HEK293 (cell line): ENCODE measurements around the gene ZBED5.

Experiments used
- HOXD13 ChIP-seq: sonication (generic); formaldehyde crosslinking; IDR thresholded peaks from 2 replicates; pipeline ENCODE4 v1.8.0; 2022; ENCODE audit warnings: missing genetic modification reagents, borderline replicate concordance
- KLF7 ChIP-seq: fragments of 450-650 bp; formaldehyde crosslinking; IDR thresholded peaks from 2 replicates; pipeline ENCODE4 v1.5.1; 2016; ENCODE audit warnings: missing biosample characterization, missing genetic modification characterization, borderline replicate concordance
- PRDM10 ChIP-seq: fragments of 450-650 bp; formaldehyde crosslinking; IDR thresholded peaks from 2 replicates; pipeline ENCODE4 v1.5.1; 2016; ENCODE audit warnings: missing biosample characterization, missing genetic modification characterization
- REST ChIP-seq: fragments of 450-650 bp; formaldehyde crosslinking; IDR thresholded peaks from 2 replicates; pipeline ENCODE4 v1.5.1; 2016; ENCODE audit warnings: missing biosample characterization, missing genetic modification characterization
- SALL2 ChIP-seq: fragments of 450-650 bp; formaldehyde crosslinking; IDR thresholded peaks from 2 replicates; pipeline ENCODE4 v1.5.0; 2017; ENCODE audit warnings: missing biosample characterization, mild to moderate bottlenecking, missing genetic modification characterization, borderline replicate concordance
- SP7 ChIP-seq: fragments of 450-650 bp; formaldehyde crosslinking; IDR thresholded peaks from 2 replicates; pipeline ENCODE4 v1.5.1; 2016; ENCODE audit warnings: missing biosample characterization, missing genetic modification characterization
- ZIC2 ChIP-seq: fragments of 450-650 bp; formaldehyde crosslinking; IDR thresholded peaks from 2 replicates; pipeline ENCODE4 v1.5.1; 2016; ENCODE audit warnings: missing biosample characterization, missing genetic modification characterization
- ZNF10 ChIP-seq: fragments of 450-650 bp; formaldehyde crosslinking; IDR thresholded peaks from 2 replicates; pipeline ENCODE4 v1.5.1; 2017; ENCODE audit warnings: missing biosample characterization, missing genetic modification characterization
- ZNF175 ChIP-seq: fragments of 450-650 bp; formaldehyde crosslinking; IDR thresholded peaks from 2 replicates; pipeline ENCODE4 v1.5.1; 2016; ENCODE audit warnings: missing biosample characterization, missing genetic modification characterization
- ZNF18 ChIP-seq: fragments of 450-650 bp; formaldehyde crosslinking; IDR thresholded peaks from 2 replicates; pipeline ENCODE4 v1.5.1; 2016; ENCODE audit warnings: missing biosample characterization, missing genetic modification characterization
- ZNF214 ChIP-seq: fragments of 450-650 bp; formaldehyde crosslinking; IDR thresholded peaks from 2 replicates; pipeline ENCODE4 v1.5.1; 2017; ENCODE audit warnings: missing biosample characterization, mild to moderate bottlenecking, missing genetic modification characterization, borderline replicate concordance
- ZNF223 ChIP-seq: fragments of 450-650 bp; formaldehyde crosslinking; IDR thresholded peaks from 2 replicates; pipeline ENCODE4 v1.5.1; 2016; ENCODE audit warnings: missing biosample characterization, missing genetic modification characterization
- ZNF266 ChIP-seq: fragments of 450-650 bp; formaldehyde crosslinking; IDR thresholded peaks from 2 replicates; pipeline ENCODE4 v1.5.1; 2016; ENCODE audit warnings: missing biosample characterization, missing genetic modification characterization, low read depth
- ZNF274 ChIP-seq, 2 experiments: fragments of 200-500 bp in 1 of 2; fragments of 450-650 bp in 1 of 2; sonication (Bioruptor generic) in 1 of 2; formaldehyde crosslinking in 1 of 2; IDR thresholded peaks; 2 replicates each; pipeline versions ENCODE4 v1.5.1 to v1.6.1; 2014 to 2016; ENCODE audit warnings: borderline replicate concordance in 1 of 2, inconsistent platforms in 1 of 2, low read length in 1 of 2, missing biosample characterization in 1 of 2, missing genetic modification characterization in 1 of 2
- ZNF302 ChIP-seq: fragments of 450-650 bp; formaldehyde crosslinking; IDR thresholded peaks from 2 replicates; pipeline ENCODE4 v1.5.1; 2016; ENCODE audit warnings: missing biosample characterization, missing genetic modification characterization, low read depth
- ZNF324 ChIP-seq: fragments of 450-650 bp; formaldehyde crosslinking; IDR thresholded peaks from 2 replicates; pipeline ENCODE4 v1.5.1; 2016; ENCODE audit warnings: missing biosample characterization, missing genetic modification characterization
- ZNF341 ChIP-seq: fragments of 450-650 bp; formaldehyde crosslinking; IDR thresholded peaks from 2 replicates; pipeline ENCODE4; 2016; ENCODE audit warnings: low read depth, missing biosample characterization, missing genetic modification characterization
- ZNF350 ChIP-seq: fragments of 450-650 bp; formaldehyde crosslinking; IDR thresholded peaks from 2 replicates; pipeline ENCODE4 v1.5.0; 2017; ENCODE audit warnings: missing biosample characterization, mild to moderate bottlenecking, missing genetic modification characterization
- ZNF354C ChIP-seq: fragments of 450-650 bp; formaldehyde crosslinking; IDR thresholded peaks from 2 replicates; pipeline ENCODE4 v1.5.1; 2016; ENCODE audit warnings: missing biosample characterization, missing genetic modification characterization, low read depth, borderline replicate concordance
- ZNF514 ChIP-seq: fragments of 450-650 bp; formaldehyde crosslinking; IDR thresholded peaks from 2 replicates; pipeline ENCODE4 v1.5.1; 2016; ENCODE audit warnings: missing biosample characterization, missing genetic modification characterization
- ZNF521 ChIP-seq: fragments of 450-650 bp; formaldehyde crosslinking; IDR thresholded peaks from 2 replicates; pipeline ENCODE4 v1.5.1; 2017; ENCODE audit warnings: missing biosample characterization, mild to moderate bottlenecking, missing genetic modification characterization
- ZNF530 ChIP-seq: fragments of 450-650 bp; formaldehyde crosslinking; IDR thresholded peaks from 2 replicates; pipeline ENCODE4 v1.5.1; 2016; ENCODE audit warnings: low read depth, missing biosample characterization, missing genetic modification characterization
- ZNF548 ChIP-seq: fragments of 450-650 bp; formaldehyde crosslinking; IDR thresholded peaks from 2 replicates; pipeline ENCODE4 v1.5.1; 2016; ENCODE audit warnings: missing biosample characterization, missing genetic modification characterization
- ZNF558 ChIP-seq: fragments of 450-650 bp; formaldehyde crosslinking; IDR thresholded peaks from 2 replicates; pipeline ENCODE4 v1.5.1; 2016; ENCODE audit warnings: missing biosample characterization, missing genetic modification characterization
- ZNF560 ChIP-seq: fragments of 450-650 bp; formaldehyde crosslinking; IDR thresholded peaks from 2 replicates; pipeline ENCODE4 v1.5.1; 2017; ENCODE audit warnings: missing biosample characterization, missing genetic modification characterization, borderline replicate concordance
- ZNF596 ChIP-seq: fragments of 450-650 bp; IDR thresholded peaks from 2 replicates; pipeline ENCODE4 v1.5.0; 2018; ENCODE audit warnings: missing biosample characterization, mild to moderate bottlenecking, missing genetic modification characterization, moderate library complexity
- ZNF621 ChIP-seq: fragments of 450-650 bp; formaldehyde crosslinking; IDR thresholded peaks from 2 replicates; pipeline ENCODE4 v1.5.1; 2017; ENCODE audit warnings: missing biosample characterization, missing genetic modification characterization
- ZNF707 ChIP-seq: fragments of 450-650 bp; formaldehyde crosslinking; IDR thresholded peaks from 2 replicates; pipeline ENCODE4 v1.5.1; 2016; ENCODE audit warnings: missing biosample characterization, missing genetic modification characterization
- ZSCAN16 ChIP-seq: fragments of 450-650 bp; formaldehyde crosslinking; IDR thresholded peaks from 2 replicates; pipeline ENCODE4 v1.5.1; 2016; ENCODE audit warnings: missing biosample characterization, missing genetic modification characterization
- ZSCAN4 ChIP-seq: fragments of 450-650 bp; formaldehyde crosslinking; IDR thresholded peaks from 2 replicates; pipeline ENCODE4 v1.5.1; 2017; ENCODE audit warnings: missing biosample characterization, missing genetic modification characterization

The ZBED5 gene

GRCh38 chr11:10808553-10809372 lies 49.1 kb downstream of the ZBED5 start, which contains the start of gene EIF4G2 (continued):
- peak; percentile 75 for TF ChIP-seq PRDM10
- TF ChIP-seq REST (tag by site-specific recombination): 0 out of 2 replicates have a peak, but pooled peaks have one; percentile 14
- no peak for TF ChIP-seq ZNF223 (tag by site-specific recombination)
- no peak for TF ChIP-seq ZNF266
- no peak for TF ChIP-seq ZIC2
- TF ChIP-seq HOXD13 (CRISPR knock-in tag): no peak
- no peak for TF ChIP-seq ZNF514 (tag by site-specific recombination)
- TF ChIP-seq ZNF274 (IDR thresholded peaks at IDR 0.05; ENCODE audit: low read length): no peak
- TF ChIP-seq ZNF274 (tag by site-specific recombination; IDR thresholded peaks at IDR 0.05; ENCODE audit: borderline replicate concordance): no peak
- no peak for TF ChIP-seq ZSCAN4 (tag by site-specific recombination)
- TF ChIP-seq SALL2 (tag by site-specific recombination): no peak
- TF ChIP-seq ZNF560 (tag by site-specific recombination): no peak
- no peak for TF ChIP-seq ZNF548 (tag by site-specific recombination)
- TF ChIP-seq ZNF302 (tag by site-specific recombination): no peak
- no peak for TF ChIP-seq ZSCAN16 (tag by site-specific recombination)
- no peak for TF ChIP-seq ZNF350 (tag by site-specific recombination)
- no peak for TF ChIP-seq ZNF530
- TF ChIP-seq ZNF18 (tag by site-specific recombination): no peak
- TF ChIP-seq ZNF521 (tag by site-specific recombination): no peak
- peak; percentile 88 for TF ChIP-seq ZNF324 (tag by site-specific recombination)
- no peak for TF ChIP-seq ZNF214 (tag by site-specific recombination)
- TF ChIP-seq ZNF175: no peak
- peak; percentile 88 for TF ChIP-seq ZNF10
- TF ChIP-seq SP7 (tag by site-specific recombination): peak; percentile 71
- peak; percentile 26; the same call in 1 of the 2 replicates for TF ChIP-seq KLF7 (tag by site-specific recombination)
- no peak for TF ChIP-seq ZNF621 (tag by site-specific recombination)
- no peak for TF ChIP-seq ZNF707 (tag by site-specific recombination)
- TF ChIP-seq ZNF341 (tag by site-specific recombination): peak; percentile 14; the same call in 1 of the 2 replicates
- TF ChIP-seq ZNF558 (tag by site-specific recombination): no peak
- TF ChIP-seq ZNF596 (tag by site-specific recombination): no peak
- TF ChIP-seq ZNF354C (tag by site-specific recombination): no peak
